ENCODE measurements around the gene LRP4. TPM values are rescaled to one million over a fixed set of nuclear protein-coding genes. Genes with fewer than 3 reads are reported as not detected.

The LRP4 gene
- total and polyA plus RNA-seq, 2 of the 4 experiments (the other 2 are of a cell fraction): 4.1 to 5.8 TPM

GRCh38 chr11:46961041-46961440 lies 42.7 kb upstream of the LRP4 start:
- Histone ChIP-seq H3K4me2 (ENCODE audit: low read depth, low read length) (no peak overlapping the region), H3K4me3 (ENCODE audit: insufficient read depth, low read depth, low read length) (no peak overlapping the region), H3K14ac (replicated peaks; ENCODE audit: low read depth, low read length) (no peak overlapping the region), H4K20me1 (ENCODE audit: insufficient read depth, low read length) (no peaks in the 10 kb centered on the region), H3K18ac (ENCODE audit: low read depth, low read length) (no peak overlapping the region), H3K4me1 (ENCODE audit: control insufficient read depth, insufficient read depth, low read length) (no peaks in the 10 kb centered on the region), H2BK15ac (ENCODE audit: low read depth, low read length) (no peak overlapping the region), H3K9me3 (ENCODE audit: control insufficient read depth, insufficient read depth, low read length) (peaks cover 2% of the 10 kb centered on the region; the same call in 1 of the 2 replicates), H2AFZ (replicated peaks; ENCODE audit: low read length, poor library complexity) (no peak overlapping the region), H3K27ac (ENCODE audit: insufficient read depth, low read length) (no peak overlapping the region), H2BK120ac (ENCODE audit: low read depth, low read length) (no peak overlapping the region), H4K5ac (ENCODE audit: low read depth, low read length) (no peak overlapping the region), H3K9me1 (ENCODE audit: insufficient read depth, low read length) (no peaks in the 10 kb centered on the region), H3K27me3 (ENCODE audit: control insufficient read depth, insufficient read depth, low read length) (no peaks in the 10 kb centered on the region), H3K9ac (ENCODE audit: low read depth, low read length) (no peak overlapping the region), H3K79me1 (ENCODE audit: low read depth in 1 of 2, low read length in 2 of 2) (peaks cover 3 to 8% of the 10 kb centered on the region in 2 experiments; a peak in 3 of 4 replicates), H3K36me3 (ENCODE audit: control insufficient read depth, insufficient read depth, low read length) (peaks cover 1% of the 10 kb centered on the region; the same call in 1 of the 2 replicates), H2AK5ac (ENCODE audit: low read depth, low read length) (no peak overlapping the region), H2AK9ac (replicated peaks; ENCODE audit: low read depth, low read length, poor library complexity) (no peak overlapping the region), H2BK20ac (ENCODE audit: low read depth, low read length) (no peak overlapping the region), H2BK5ac (ENCODE audit: low read depth, low read length, poor library complexity, severe bottlenecking) (no peak overlapping the region), H3K4ac (ENCODE audit: low read depth, low read length) (no peak overlapping the region), H3K56ac (ENCODE audit: extremely low read depth, insufficient read depth, low read length) (no peak overlapping the region), H4K91ac (ENCODE audit: insufficient read depth, low read depth, low read length) (no peak overlapping the region), H4K8ac (ENCODE audit: low read depth in 2 of 2, low read length in 2 of 2) (no peak overlapping the region), H3K23ac (ENCODE audit: low read depth, low read length) (no peak overlapping the region)
- DNase-seq (no peak), ATAC-seq (ENCODE audit: low read depth) (no peak)
- dilution Hi-C loops (cut with HindIII; ENCODE audit: low sequenced_read_pairs, unreplicated experiment): no loop called here
- intact Hi-C loops (cut with micrococcal nuclease): no loop called here
- BruUV-seq (replicated peaks): no TSS peak
- TF ChIP-seq CHD1 (IDR thresholded peaks at IDR 0.05; ENCODE audit: low read depth, low read length) (no peak), CEBPB (IDR thresholded peaks at IDR 0.05; ENCODE audit: low read depth, low read length) (no peak), RCOR1 (IDR thresholded peaks at IDR 0.05; ENCODE audit: insufficient replicate concordance, low read length) (no peak), FOS (IDR thresholded peaks at IDR 0.05; ENCODE audit: low read depth, low read length) (no peak), MXI1 (IDR thresholded peaks at IDR 0.05; ENCODE audit: borderline replicate concordance, low read depth, low read length) (no peak), RFX5 (IDR thresholded peaks at IDR 0.05; ENCODE audit: low read depth, low read length) (no peak), SMC3 (IDR thresholded peaks at IDR 0.05; ENCODE audit: low read depth, low read length) (no peak), USF2 (IDR thresholded peaks at IDR 0.05; ENCODE audit: low read depth, low read length) (no peak), BHLHE40 (IDR thresholded peaks at IDR 0.05; ENCODE audit: low read depth, low read length) (no peak), MAZ (IDR thresholded peaks at IDR 0.05; ENCODE audit: borderline replicate concordance, low read depth, low read length) (no peak), NFE2L2 (IDR thresholded peaks at IDR 0.05; ENCODE audit: low read depth, low read length) (no peak), MAFK (IDR thresholded peaks at IDR 0.05; ENCODE audit: low read depth, low read length) (no peak)
- TF ChIP-seq, protein P1, sequence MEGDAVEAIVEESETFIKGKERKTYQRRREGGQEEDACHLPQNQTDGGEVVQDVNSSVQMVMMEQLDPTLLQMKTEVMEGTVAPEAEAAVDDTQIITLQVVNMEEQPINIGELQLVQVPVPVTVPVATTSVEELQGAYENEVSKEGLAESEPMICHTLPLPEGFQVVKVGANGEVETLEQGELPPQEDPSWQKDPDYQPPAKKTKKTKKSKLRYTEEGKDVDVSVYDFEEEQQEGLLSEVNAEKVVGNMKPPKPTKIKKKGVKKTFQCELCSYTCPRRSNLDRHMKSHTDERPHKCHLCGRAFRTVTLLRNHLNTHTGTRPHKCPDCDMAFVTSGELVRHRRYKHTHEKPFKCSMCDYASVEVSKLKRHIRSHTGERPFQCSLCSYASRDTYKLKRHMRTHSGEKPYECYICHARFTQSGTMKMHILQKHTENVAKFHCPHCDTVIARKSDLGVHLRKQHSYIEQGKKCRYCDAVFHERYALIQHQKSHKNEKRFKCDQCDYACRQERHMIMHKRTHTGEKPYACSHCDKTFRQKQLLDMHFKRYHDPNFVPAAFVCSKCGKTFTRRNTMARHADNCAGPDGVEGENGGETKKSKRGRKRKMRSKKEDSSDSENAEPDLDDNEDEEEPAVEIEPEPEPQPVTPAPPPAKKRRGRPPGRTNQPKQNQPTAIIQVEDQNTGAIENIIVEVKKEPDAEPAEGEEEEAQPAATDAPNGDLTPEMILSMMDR (conservative IDR thresholded peaks at IDR 0.05; ENCODE audit: low read depth, low read length): no peak
- TF ChIP-seq, protein P2, sequence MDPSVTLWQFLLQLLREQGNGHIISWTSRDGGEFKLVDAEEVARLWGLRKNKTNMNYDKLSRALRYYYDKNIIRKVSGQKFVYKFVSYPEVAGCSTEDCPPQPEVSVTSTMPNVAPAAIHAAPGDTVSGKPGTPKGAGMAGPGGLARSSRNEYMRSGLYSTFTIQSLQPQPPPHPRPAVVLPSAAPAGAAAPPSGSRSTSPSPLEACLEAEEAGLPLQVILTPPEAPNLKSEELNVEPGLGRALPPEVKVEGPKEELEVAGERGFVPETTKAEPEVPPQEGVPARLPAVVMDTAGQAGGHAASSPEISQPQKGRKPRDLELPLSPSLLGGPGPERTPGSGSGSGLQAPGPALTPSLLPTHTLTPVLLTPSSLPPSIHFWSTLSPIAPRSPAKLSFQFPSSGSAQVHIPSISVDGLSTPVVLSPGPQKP (IDR thresholded peaks at IDR 0.05; ENCODE audit: borderline replicate concordance, low read depth, low read length): no peak
- POLR2A ChIA-PET (ENCODE audit: unreplicated experiment): no interaction called here
- in situ Hi-C loops (cut with MboI; ENCODE audit: low sequenced_read_pairs): no loop called here
- WGBS, 2 experiments (ENCODE audit: extremely low coverage in 2 of 2, insufficient read length in 1 of 2): no CpG with 5 or more reads among the region's 2 CpGs
- CTCF ChIA-PET: no interaction called here
